NCI-H146 (cell line): ENCODE results near the gene GALE.

Source experiments
- DNase-seq: peaks from one replicate; lab custom pipeline; 2025; lab: John Stamatoyannopoulos, UW

GALE gene

GRCh38 chr1:23751050-23751814 is 49.3 kb downstream of the GALE start:
- peak; percentile 20 for DNase-seq

GRCh38 chr1:23748016-23748415 is 52.5 kb downstream of the GALE start:
- DNase-seq, result no peak
